GM19463 (cell line): ENCODE results near the gene RC3H2.

Experiments
- ATAC-seq: cut with Tn5 transposase; IDR thresholded peaks from one replicate; pipeline ENCODE4 v1.9.1; 2021; ENCODE audit warnings: mild to moderate bottlenecking, moderate library complexity; ENCODE audit not compliant: unreplicated experiment

RC3H2 gene

DNA sequence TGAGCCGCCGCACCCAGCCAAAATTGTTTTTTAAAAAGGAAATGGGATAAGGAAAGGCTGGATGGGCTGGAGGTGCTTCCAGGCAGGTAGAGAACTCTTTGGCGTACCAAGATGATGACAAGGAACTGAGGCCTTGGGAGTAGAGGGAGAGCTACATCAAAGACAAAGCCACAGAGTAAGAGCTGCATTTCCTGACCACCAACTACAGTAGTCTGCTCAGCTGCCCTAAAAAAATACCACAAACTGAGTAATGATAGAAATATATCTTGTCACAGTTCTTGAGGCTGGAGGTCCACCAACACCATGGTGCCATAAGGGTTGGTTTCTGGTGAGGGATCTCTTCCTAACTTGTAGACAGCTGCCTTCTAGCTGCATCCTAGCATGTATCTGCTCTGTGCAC is 97.0 kb downstream of the RC3H2 start:
- no peak for ATAC-seq

- ATAC-seq: no peak
These were observed 97.8 kb downstream of the RC3H2 start for GRCh38 chr9:122807271-122807900.

- ATAC-seq: no peak
These were observed 98.5 kb downstream of the RC3H2 start for GRCh38 chr9:122806661-122807060.

- no peak for ATAC-seq
These were observed 104.8 kb downstream of the RC3H2 start, which contains the start of gene OR1K1 for GRCh38 chr9:122800066-122801060. TSS of gene OR1K1 (plus strand) at chr9:122800123. CDS start at chr9:122800123, 0 bp downstream.

DNA sequence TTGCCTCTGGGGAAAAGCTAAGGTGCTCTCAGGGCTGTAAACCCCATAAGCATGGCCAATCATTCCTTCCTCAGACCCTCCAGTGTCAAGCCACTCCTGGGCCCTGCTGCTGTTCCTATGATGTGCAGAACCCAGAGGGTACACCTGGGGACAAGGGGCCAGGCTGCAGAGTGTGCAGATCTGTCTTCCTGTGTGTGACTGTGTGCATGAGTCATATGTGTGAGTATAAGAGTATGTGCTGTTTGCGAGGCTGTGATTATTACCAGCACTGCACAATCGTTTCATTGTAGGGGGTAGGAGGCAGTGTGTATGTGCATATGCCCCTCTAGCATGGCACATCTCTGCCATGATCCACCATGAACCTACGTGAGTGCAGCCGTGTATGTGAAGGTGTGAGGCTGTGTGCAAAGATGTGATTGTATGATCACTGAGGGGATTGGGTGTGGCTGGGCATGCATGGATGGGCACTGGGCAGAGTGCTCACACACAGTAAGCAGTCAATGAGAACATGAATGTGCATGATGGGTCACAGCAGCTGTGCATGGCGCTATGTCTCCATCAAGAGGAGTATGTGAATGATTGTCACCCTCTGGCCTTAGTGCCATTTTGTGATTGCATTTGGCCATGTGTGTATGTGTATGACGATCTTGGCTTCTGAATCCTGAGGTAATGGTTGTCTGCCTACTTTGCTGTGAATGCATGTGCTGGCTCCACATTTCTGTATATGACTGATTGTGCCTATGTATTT is 107.7 kb downstream of the RC3H2 start:
- no peak for ATAC-seq
